ENCODE results near the gene CCDC51.

DNA sequence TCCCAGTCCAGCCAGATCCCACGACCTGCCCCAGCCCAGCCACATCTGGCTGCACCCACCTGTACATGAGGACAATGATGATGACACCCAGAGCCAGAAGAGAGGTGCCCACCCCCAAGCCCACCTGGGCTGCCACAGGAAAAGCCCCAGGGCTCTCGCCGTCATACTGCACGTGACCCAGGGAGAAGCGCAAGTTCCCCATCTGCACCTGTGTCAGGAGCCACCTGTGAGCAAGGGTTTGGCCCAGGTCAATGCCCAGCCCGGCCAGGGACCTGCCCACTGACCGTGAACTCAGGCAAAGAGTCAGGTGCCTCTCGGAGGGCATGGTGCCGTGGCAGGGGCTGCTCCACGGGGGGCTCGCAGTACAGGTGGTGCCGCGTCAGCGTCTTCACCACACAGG is 26.3 kb downstream of the CCDC51 start:
- no peak for TF ChIP-seq EZH2 (IDR thresholded peaks at IDR 0.05; ENCODE audit: low read length)
- TF ChIP-seq, protein P1, sequence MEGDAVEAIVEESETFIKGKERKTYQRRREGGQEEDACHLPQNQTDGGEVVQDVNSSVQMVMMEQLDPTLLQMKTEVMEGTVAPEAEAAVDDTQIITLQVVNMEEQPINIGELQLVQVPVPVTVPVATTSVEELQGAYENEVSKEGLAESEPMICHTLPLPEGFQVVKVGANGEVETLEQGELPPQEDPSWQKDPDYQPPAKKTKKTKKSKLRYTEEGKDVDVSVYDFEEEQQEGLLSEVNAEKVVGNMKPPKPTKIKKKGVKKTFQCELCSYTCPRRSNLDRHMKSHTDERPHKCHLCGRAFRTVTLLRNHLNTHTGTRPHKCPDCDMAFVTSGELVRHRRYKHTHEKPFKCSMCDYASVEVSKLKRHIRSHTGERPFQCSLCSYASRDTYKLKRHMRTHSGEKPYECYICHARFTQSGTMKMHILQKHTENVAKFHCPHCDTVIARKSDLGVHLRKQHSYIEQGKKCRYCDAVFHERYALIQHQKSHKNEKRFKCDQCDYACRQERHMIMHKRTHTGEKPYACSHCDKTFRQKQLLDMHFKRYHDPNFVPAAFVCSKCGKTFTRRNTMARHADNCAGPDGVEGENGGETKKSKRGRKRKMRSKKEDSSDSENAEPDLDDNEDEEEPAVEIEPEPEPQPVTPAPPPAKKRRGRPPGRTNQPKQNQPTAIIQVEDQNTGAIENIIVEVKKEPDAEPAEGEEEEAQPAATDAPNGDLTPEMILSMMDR (optimal IDR thresholded peaks at IDR 0.05 in 1 of 3, IDR thresholded peaks at IDR 0.05 in 1 of 3, conservative IDR thresholded peaks at IDR 0.05 in 1 of 3; ENCODE audit: extremely low read depth in 1 of 3, insufficient read depth in 2 of 3, low read length in 3 of 3), result no peak

Measured in keratinocyte (primary cell).